ENCODE results near the gene ST6GAL2.

ST6GAL2 gene

DNA sequence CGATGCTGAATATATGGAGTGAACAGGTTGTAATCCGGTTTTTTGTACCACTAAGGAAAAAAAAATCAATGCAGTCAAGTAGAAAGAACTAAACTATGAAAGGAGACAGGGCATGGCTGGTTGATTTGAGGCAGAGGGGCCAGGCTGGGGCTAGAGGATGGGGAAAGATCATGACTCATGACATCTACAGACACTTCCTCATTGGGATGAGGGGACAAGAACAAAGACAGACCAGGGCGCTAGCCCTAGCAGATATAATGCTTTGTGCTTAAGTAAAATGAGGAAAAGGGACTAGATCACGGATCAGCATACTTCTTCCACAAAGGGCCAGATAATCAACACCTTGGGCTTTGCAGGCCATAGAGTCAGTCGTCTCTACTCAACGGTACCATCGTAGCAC is 55.8 kb downstream of the ST6GAL2 start:
- DNase-seq (ENCODE audit: insufficient read length, low spot score) (no peak), FAIRE-seq (no peak)

DNA sequence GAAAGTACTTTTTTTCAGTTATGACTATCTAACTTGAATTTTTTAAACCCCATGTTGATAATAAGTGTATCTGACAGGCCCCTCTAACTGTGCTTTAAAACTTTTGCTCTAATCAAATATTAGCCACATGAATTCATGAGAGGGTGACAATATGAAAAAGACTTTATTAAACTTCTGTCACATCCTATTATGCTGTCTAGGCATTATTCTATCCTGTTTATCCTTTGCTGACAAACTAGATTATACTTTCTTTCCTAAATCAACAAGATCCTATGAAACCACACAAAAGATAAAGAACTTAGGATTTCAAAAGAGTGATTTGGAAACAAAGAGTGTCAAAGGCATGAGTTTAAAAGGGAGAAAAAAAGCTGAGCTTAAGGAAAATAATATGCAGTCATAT is 57.8 kb downstream of the ST6GAL2 start:
- no peak for FAIRE-seq
- no peak for DNase-seq (ENCODE audit: insufficient read length, low spot score)

DNA sequence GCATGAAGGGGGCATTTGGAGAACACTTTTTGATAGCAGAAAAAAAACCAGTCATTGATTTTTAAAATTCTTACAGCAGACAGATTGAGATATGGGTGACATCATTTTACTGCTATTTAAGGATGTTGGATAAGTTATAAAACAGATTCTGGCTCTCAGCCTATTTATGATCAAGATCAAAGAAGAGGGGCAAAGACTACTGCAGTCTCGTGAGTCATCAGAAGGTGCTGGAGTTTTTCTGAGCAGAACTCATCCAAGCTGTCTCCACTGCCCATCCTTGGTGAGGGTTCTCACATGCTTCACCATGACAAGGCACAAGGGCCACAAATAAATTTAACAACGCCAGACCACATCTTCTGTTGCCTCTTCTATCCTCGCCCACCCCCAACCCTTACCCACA is 58.8 kb downstream of the ST6GAL2 start:
- FAIRE-seq = no peak
- no peak for DNase-seq (ENCODE audit: insufficient read length, low spot score)

DNA sequence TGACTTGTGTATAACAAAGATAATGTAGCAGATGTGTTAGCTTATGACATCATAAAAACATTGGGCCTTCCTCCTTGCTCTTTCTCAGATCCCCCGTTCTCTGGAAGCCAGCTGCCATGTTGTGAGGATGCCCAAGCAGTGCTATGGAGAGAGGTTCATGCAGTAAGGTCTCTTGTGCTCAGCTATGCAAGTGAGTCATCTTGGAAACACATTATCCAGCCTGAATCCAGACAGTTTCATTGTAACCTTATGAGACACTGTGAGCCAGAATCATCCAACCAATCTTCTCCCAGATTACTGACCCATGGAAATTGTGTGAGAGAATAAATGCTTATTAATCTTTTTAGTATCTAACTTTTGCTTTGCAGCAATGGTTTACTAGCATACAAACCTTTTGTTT is 60.8 kb downstream of the ST6GAL2 start:
- FAIRE-seq (no peak), DNase-seq (ENCODE audit: insufficient read length, low spot score) (no peak)

DNA sequence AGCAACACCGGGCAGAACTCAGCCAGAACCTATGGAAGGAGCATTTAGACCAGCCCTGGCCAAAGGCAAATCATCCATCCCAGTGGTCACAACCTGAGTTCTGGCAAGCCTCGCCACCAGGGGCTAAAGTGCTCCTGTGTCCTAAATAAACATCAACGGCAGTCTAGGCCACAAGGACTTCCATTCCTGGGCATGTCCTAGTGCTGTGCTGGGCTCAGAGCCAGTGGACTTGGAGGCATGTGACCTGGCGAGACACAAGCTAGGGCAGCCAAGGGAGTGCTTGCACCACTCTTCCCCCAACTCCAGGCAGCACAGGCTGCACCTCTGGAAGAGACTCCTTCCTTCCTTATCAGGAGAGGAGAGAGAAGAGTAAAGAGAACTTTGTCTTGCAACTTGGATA is 69.0 kb downstream of the ST6GAL2 start:
- no peak for FAIRE-seq

DNA sequence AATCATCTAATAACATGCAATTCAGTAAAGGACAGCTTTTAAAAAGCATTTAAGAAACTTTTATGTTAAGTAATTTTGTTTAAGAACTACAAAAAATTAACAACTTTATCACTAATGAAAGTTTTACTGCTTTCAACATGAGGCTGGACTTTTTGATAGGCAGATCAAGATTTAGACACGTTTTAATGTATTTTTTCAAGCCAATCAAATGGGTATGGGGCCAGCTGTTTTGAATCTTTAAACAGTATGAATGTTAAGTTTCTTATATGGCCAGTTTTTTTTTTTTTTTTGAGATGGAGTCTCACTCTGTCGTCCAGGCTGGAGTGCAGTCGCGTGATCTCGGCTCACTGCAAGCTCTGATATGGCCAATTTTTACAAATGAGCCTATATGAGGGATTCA is 73.1 kb downstream of the ST6GAL2 start:
- no peak for DNase-seq (ENCODE audit: insufficient read length, low spot score)
- no peak for FAIRE-seq

More for the DNA sequence above, 69.0 kb downstream of the ST6GAL2 start:
- no peak for DNase-seq (ENCODE audit: insufficient read length, low spot score)

DNA sequence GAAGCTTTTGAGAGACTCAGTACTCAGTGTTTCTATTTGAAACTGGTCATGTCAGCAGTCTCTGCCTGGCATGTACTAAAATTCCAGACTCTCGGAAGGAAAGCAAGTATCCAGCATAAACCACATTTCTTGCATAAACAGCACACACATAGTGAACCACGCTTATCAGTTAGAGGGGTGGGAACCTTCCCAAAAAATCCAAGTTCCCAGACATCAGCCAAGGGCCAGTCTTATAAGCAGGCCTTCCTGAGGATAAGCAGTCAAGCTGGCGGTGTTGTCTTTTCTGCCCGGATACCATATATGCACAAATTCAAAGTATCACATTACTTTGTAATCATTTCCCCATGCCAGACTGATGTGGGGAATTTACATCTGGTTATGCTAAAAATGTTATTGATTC is 73.6 kb downstream of the ST6GAL2 start:
- no peak for DNase-seq (ENCODE audit: insufficient read length, low spot score)
- no peak for FAIRE-seq

DNA sequence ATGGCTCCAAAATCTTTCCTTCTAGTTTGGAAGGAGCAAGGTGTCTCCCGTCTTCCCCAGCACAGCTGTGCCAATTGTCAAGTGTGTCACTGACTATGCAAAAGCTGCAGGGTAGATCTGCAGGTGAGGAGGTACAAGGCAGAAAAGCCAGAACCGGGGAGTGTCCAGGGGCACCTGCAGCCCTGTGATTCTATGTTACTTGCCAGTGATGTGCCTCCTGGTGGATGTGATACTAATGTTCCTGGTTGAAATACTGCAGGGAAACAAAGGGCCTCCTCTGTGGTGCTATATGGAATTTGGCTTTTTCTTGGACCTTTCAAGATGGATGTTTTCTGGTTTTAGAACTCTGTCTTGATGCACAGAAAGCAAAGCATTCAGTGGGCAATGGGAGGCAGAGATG is 80.3 kb downstream of the ST6GAL2 start:
- FAIRE-seq = no peak
- DNase-seq (ENCODE audit: insufficient read length, low spot score) = no peak

DNA sequence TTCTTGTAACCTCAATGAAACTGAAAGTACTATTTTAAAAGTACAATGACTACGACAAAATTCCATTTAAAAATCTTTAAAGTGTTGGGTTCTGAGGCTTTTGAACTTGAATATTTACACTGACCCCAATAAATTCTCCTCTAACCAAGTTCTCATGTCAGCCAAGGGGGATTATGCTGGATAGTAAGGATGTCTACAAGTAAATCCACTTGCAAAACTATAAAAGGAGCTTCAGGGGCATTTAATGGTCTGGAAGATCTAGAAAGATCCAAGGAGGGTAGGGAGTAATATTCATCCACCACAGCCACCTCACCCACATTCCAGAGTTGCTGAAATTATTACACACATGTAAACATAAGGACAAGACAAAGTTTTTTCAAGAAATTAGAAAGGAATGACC is 81.8 kb downstream of the ST6GAL2 start:
- no peak for DNase-seq (ENCODE audit: insufficient read length, low spot score)
- FAIRE-seq = no peak

DNA sequence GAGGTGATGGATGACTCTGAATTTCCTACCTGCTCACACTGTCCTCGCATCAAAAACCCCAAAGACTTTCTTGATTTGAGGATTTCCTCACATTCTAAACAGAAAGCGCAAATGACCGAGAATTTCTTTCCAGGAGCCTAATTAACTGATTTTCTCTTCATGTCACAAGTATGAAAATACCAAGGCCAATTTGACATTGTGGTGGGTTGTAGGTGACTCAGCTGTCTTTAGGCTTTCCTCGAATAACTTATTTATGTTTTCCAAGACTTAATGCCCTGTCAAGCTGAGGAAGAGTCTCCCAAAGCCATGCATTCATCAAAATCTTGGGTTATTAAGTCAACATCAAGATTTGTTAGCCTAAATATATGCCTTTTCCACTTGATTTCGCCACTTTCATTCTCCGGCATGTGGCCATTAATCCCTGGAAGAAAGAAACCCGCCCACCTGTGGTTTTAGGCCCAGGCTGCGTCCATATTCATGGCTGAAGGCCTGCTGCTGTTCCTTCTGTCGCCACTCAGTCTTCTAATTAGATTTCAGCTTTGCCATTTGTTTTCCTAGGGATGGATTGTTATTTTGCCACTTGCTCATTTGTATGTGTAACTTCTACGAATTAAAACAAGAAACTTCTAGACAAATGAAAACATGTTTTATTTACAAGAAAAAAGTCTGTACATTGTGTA is 84.9 kb downstream of the ST6GAL2 start:
- no peak for FAIRE-seq

DNA sequence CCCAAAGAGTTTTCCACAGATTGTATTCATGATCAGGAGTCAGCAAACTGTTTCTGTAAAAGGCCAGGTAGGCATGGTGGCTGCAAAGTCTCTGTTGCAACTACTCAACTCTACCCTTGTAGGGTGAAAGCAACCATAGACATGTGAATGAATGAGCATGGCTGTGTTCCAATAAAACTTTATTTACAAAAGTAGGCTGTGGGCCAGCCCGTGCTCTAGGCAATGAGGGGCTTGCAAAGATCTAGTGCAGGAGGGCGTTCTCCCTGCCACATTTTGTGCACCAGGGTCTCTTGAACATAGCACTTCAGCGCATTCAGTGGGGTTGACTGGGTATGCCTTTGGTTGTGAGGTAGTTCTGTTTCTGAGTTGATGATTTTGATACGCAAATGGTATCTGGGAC is 85.8 kb downstream of the ST6GAL2 start:
- FAIRE-seq (no peak), DNase-seq (ENCODE audit: insufficient read length, low spot score) (no peak)

More for the DNA sequence above, 84.9 kb downstream of the ST6GAL2 start:
- DNase-seq (ENCODE audit: insufficient read length, low spot score) = no peak

DNA sequence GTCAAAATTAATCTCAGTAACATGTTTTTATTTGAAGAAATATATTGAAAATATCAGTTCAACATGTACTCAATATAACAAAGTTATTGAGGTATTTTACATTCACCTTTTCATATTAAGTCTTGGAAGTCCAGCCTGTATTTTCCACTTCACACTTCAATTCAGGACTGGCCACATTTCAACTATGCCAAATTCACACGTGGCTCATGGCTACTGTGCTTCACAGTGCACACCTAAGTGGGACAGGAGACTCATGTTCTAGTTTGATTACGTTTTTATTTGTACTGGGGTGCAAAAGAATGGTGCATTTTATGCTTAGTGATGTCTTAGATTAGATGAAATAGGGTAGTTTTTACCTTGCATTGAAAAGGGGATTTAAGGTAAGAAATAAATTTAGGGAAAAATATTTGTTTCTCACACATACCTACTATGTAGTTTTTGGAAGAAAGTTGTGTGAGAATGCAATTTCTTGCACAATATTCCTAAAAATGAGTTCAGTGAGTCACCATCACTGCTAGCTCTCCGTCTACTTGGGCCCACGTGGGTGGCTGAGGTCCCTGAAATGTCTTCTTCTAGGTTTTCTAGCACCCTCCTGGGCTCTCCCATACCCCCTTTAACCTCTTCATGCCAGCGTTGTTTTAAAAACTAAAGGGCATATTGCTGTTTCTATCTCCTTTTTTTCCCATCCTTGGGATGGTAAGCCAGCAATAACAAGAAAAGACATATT is 87.0 kb downstream of the ST6GAL2 start:
- DNase-seq (ENCODE audit: insufficient read length, low spot score) = no peak
- no peak for FAIRE-seq

DNA sequence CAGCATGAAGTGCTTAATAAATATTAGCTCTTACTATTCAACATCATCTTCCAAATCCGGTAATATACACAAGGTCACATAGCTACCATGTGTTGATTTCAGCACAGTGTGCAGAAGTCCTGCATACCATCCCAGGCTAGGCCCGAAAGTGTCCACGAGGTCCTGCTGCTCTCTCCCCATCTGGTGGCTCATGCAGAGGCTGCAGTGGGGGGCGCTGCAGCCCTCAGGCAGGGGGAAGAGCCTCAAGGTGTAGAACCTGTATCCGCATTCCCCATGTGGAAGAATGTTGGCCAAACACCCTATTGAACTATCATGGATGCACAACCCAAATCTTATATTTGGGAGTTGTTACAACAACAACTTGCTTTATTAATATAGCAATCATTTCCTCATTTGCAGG is 88.5 kb downstream of the ST6GAL2 start:
- DNase-seq (ENCODE audit: insufficient read length, low spot score) = no peak
- FAIRE-seq = no peak

DNA sequence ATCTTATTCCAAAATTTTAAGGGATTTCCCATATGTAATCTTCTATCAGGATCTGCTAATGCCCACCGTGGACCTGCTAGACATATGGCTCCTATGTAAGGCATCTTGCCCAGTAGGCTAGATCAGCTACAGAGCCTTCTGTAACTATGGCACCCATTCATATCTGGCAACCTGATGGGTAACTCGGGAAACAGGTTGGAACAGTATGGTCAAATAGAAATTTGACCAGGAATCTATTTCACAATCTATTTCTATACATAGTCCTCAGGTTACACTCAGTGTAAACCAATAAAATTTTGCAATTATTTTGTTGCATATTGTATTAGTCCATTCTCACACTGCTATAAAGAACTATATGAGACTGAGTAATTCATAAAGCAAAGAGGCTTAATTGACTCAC is 93.3 kb downstream of the ST6GAL2 start:
- FAIRE-seq = no peak
- DNase-seq (ENCODE audit: insufficient read length, low spot score) = no peak

DNA sequence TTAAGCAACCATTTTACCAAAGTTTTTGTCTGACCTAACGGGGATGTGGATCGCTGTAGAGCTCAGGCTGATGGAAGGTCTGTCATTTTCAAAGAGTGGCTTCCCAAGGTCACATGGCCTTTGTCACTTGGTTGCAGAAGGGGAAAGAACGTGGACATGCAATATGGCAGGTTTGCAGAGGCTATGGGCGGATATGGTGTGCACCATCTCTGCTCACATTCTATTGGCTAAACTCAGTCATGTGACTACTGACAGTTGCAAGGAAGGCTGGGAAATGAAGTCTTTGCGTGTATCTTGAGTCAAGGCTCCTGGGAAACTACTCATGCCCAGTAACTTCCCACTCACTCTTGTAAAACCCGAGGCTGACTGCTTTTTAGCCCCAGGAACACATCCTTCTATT is 96.8 kb downstream of the ST6GAL2 start:
- FAIRE-seq (no peak), DNase-seq (ENCODE audit: insufficient read length, low spot score) (no peak)

DNA sequence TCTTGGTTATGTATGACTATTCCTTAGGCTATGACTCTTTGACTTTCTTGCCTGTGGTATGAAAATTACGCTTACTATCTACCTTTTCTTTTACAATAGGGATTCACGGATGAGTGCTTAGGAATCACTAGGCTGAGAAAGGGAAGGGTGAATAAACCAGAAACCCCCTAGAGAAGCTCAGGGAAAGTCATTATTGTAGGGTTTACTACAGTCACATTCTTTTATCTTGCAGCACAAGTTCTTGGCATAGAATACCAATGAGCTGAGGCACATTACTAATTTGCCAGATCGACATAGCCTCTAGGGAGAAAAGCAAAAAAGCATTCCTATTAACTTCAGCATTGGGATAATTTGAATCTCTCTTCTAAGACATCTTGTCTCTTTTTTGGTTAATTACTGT is 103.3 kb downstream of the ST6GAL2 start:
- DNase-seq (ENCODE audit: insufficient read length, low spot score) (no peak), FAIRE-seq (no peak)

DNA sequence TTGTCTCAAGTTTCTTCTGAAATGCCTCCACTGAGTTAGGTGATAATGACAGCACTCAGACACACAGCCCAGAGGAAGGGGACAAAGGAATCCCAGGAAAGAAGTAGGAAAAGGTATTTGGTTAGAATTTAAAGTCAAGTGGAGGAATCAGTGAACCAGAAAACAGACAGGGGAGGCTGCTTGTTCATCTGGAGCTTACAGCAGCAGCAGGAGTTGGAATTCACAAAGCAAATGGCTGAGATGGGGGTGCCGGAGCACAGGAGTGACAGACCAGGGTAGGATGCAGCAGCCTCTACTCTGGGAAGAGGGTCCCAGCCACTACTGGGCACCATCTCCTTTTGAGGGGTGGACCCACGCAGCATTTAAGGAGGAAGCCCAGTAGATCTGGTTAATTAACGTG is 104.8 kb downstream of the ST6GAL2 start:
- no peak for DNase-seq (ENCODE audit: insufficient read length, low spot score)
- FAIRE-seq = no peak

DNA sequence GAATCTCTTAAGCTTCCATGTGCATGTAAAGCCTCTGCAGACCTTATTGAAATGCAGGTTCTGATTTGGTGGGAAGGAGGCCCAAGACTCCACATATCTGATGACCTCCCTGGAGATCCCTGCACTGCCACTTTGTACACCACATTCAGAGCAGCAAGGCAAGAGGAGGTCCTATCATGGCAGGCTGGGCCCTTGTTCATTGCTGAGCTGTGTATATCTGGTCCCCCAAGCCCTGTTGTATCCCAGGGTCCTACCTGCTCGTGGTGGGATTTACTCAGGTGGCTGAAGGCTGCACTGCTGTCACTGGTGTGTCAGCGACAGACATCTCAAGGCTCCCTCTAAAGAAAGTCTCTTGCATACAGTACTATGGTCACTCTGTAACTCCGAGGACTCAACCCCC is 114.2 kb downstream of the ST6GAL2 start:
- no peak for FAIRE-seq
- no peak for DNase-seq (ENCODE audit: insufficient read length, low spot score)

DNA sequence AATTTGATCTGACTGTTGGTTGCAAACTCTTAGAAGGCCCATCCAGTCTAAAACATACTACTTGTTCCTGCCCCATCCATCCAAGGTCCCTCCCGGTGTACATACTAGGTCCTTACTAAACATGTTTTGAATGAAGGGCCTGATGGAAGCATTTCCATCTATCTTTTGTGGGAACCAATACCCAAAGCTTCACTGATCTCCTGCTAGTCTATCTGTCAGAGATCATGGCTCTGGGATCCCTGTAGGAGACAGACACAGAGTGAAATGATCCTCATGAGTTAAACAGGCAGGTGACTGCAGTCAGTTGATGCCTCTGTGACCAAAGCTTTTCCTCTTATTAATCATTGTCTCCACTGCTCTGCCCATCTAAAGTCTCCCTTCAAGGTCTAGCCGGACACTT is 115.0 kb downstream of the ST6GAL2 start:
- FAIRE-seq (no peak), DNase-seq (ENCODE audit: insufficient read length, low spot score) (no peak)

DNA sequence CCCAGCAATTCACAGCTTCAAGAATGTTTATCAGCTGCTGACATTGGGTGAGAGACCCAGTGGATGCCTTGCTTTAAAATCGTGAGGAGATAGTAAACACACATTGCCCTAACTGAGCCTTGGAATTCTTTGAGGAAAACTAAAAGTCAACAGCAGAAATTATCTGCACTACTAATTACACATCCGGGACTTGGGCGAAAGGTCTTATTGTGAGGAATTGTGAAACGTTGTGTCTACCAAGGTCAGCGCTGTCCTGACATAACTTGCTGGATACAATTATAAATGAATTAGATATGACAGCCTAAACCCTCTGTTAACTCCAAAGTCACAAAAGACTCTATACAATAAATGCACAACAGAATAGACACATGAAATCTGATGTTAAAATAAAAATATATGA is 121.4 kb downstream of the ST6GAL2 start:
- no peak for DNase-seq (ENCODE audit: insufficient read length, low spot score)
- FAIRE-seq = no peak

DNA sequence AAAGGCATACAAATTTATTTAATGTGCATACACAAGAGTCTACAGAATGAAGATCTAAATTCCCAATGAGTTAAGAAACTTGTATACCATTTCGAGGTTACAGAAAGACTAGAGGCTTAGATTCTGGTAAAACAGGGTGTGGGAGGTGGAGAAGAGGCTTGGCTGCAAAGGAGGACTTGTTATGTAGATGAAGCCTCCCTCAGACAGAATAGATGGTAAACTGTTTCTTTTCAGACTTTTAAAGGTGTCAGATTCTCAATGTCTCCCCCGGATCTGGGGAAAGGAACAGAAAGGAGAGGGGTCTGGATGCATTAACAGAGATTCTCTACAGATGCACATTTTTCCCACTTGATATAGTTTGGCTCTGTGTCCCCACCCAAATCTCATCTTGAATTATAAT is 126.0 kb downstream of the ST6GAL2 start:
- FAIRE-seq (no peak), DNase-seq (ENCODE audit: insufficient read length, low spot score) (no peak)

DNA sequence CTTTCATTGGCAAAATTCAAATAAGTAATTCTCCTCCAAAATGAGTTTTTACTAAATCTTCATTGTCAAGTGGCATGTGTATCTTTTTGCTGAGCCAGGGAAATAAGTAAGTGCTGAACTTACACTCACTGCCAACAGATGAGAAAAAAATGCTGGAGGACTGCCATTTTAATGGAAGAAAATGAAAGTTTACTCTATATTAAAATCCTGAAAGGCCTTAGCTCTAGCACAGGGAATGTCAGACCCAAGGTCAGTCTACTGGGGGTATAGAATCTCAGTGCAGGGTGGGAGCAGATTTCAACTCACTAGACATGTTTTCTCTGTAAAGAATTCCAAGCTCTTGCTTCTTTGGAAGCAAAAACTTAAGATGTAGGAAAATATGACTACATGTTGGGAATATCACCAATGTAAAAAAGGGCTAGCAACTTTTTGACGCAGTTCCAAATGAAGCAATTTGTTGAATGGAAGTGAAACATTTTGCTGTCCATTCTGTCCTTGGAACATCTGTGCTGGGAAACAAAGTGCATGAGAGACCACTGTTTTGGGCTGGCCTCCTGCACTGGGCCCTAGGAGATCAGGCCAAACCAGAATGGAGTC is 127.0 kb downstream of the ST6GAL2 start:
- no peak for FAIRE-seq
- no peak for DNase-seq (ENCODE audit: insufficient read length, low spot score)

Measured in HTR-8/SVneo (cell line).